ENCODE data around the gene CNIH1. TPM values are rescaled to one million over a fixed set of nuclear protein-coding genes. Genes with fewer than 3 reads are reported as not detected.
"Not testable (repeated sequence)": the region's sequence is repeated elsewhere in the genome, so short reads cannot be mapped to it uniquely, and the experiment has no call there.

The CNIH1 gene
- total RNA-seq, 4 donors from 2014 or later, result 73.4 to 176 (median 136) TPM

DNA sequence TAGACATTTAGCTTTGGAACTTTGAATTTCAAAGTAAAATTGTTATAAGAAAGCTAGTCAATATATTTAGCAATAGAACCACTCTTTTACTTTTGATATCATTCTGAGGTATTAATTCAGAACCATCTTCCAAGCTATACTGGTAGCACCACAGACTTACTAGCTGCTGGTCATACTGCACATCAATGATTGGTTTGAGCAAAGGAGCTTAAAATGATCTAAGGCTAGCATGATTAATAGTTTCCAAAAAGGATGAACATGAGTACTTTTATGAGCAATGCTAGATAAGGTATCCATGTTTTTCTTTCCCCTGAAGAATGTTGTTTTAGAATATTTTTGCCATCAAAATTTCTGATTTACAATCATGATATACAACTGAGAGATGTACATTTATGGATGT is 17.2 kb downstream of the CNIH1 start:
- H3K27ac ChIP-seq, result no peak overlapping the region
- intact Hi-C loops (cut with DNase I; ENCODE audit: low total_unique reads) (no loop called here), in situ Hi-C loops (cut with MboI; ENCODE audit: low sequenced_read_pairs in 4 of 4) (no loop called here)
- no peak overlapping the region for H3K4me3 ChIP-seq
- ATAC-seq, result no peak
- DNase-seq, result no peak
- TF ChIP-seq POLR2A (IDR thresholded peaks at IDR 0.05), result no peak
- TF ChIP-seq, protein P1, sequence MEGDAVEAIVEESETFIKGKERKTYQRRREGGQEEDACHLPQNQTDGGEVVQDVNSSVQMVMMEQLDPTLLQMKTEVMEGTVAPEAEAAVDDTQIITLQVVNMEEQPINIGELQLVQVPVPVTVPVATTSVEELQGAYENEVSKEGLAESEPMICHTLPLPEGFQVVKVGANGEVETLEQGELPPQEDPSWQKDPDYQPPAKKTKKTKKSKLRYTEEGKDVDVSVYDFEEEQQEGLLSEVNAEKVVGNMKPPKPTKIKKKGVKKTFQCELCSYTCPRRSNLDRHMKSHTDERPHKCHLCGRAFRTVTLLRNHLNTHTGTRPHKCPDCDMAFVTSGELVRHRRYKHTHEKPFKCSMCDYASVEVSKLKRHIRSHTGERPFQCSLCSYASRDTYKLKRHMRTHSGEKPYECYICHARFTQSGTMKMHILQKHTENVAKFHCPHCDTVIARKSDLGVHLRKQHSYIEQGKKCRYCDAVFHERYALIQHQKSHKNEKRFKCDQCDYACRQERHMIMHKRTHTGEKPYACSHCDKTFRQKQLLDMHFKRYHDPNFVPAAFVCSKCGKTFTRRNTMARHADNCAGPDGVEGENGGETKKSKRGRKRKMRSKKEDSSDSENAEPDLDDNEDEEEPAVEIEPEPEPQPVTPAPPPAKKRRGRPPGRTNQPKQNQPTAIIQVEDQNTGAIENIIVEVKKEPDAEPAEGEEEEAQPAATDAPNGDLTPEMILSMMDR (IDR thresholded peaks at IDR 0.05 in 4 of 5, conservative IDR thresholded peaks at IDR 0.05 in 1 of 5), result no peak
- H3K9me3 ChIP-seq, result no peaks in the 10 kb centered on the region
- H3K36me3 ChIP-seq, result peaks cover 0 to 7% of the 10 kb centered on the region in 2 donors
- H3K27me3 ChIP-seq, result no peaks in the 10 kb centered on the region
- H3K4me1 ChIP-seq, result peaks cover 3 to 9% of the 10 kb centered on the region in 2 donors

DNA sequence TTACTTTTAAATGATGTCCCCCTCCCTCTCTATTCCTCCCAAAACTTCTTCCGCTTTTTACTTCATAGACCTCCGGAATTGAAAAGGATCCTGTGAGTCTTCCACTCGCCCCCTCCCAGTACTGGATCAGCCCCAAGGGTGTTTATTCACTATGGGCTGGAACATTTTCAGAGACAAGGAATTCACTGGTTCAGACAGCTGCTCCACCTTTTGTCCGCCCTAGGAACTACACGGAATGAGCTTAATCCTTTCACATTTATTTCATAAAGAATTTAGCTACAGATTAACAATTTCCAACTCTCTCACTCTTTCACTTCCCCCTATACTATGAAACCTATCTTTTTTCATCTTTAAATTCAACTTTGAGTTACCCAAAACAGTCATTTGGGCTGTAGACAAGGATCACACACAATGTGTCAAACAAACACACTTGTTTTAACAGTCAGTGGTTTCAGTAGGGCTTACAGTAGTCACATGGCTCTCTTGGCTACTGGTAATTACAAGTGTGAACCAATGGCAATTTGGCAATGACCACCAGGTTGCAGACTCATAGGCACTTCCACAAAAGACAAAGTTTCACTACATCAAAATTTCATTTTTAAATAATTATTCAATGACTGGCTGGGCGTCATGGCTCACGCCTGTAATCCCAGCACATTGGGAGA is 20.6 kb downstream of the CNIH1 start:
- DNase-seq, result no peak
- Histone ChIP-seq H3K4me1 (no peaks in the 10 kb centered on the region), H3K4me3 (no peak overlapping the region), H3K36me3 (no peaks in the 10 kb centered on the region), H3K27ac (no peak overlapping the region), H3K9me3 (no peaks in the 10 kb centered on the region), H3K27me3 (no peaks in the 10 kb centered on the region)
- ATAC-seq, result no peak
- in situ Hi-C loops (cut with MboI; ENCODE audit: low sequenced_read_pairs in 4 of 4), result no loop called here
- TF ChIP-seq, protein P1 (IDR thresholded peaks at IDR 0.05 in 4 of 5, conservative IDR thresholded peaks at IDR 0.05 in 1 of 5), result peak in 1 of 5 experiments; percentile 24
- no peak for TF ChIP-seq POLR2A (IDR thresholded peaks at IDR 0.05)
- intact Hi-C loops (cut with DNase I; ENCODE audit: low total_unique reads), result no loop called here

DNA sequence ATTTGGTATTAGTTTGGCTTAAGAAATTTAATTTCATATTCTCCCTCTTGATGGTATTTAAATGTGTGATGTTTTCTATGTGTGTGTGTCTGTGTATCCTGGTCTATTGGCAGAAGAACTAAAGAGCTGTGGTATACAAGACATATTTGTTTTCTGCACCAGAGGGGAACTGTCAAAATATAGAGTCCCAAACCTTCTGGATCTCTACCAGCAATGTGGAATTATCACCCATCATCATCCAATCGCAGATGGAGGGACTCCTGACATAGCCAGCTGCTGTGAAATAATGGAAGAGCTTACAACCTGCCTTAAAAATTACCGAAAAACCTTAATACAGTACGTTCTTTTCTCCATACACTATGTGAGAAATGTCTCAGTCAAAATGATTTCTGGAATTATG is 29.8 kb downstream of the CNIH1 start:
- TF ChIP-seq POLR2A (IDR thresholded peaks at IDR 0.05), result no peak
- TF ChIP-seq, protein P1 (IDR thresholded peaks at IDR 0.05 in 4 of 5, conservative IDR thresholded peaks at IDR 0.05 in 1 of 5), result no peak
- intact Hi-C loops (cut with DNase I; ENCODE audit: low total_unique reads) (no loop called here), in situ Hi-C loops (cut with MboI; ENCODE audit: low sequenced_read_pairs in 4 of 4) (no loop called here)
- Histone ChIP-seq H3K4me3 (no peak overlapping the region), H3K27me3 (no peaks in the 10 kb centered on the region), H3K9me3 (no peaks in the 10 kb centered on the region), H3K27ac (no peak overlapping the region), H3K4me1 (no peaks in the 10 kb centered on the region), H3K36me3 (no peaks in the 10 kb centered on the region)
- no peak for DNase-seq
- no peak for ATAC-seq

DNA sequence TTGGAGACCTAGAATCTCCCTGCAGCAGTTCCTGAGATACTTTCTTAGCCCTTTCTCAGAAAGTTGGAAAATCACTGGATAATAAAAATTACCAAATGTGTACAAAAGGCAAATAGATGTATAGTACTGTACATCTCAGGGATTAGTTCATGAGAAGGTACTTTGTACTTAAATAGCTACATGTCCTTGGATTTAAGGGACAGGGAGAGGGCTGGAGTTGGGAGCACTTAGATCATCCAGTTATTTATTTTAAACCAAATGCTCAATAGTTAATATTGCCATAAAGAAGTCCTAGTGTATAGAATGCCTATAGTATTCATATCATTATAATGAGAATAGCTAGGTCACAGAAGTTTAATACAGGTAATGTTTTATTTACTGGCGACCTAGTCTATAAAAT is 31.0 kb downstream of the CNIH1 start:
- Histone ChIP-seq H3K36me3 (no peaks in the 10 kb centered on the region), H3K4me3 (no peak overlapping the region), H3K27me3 (no peaks in the 10 kb centered on the region), H3K4me1 (no peaks in the 10 kb centered on the region), H3K9me3 (no peaks in the 10 kb centered on the region), H3K27ac (no peak overlapping the region)
- in situ Hi-C loops (cut with MboI; ENCODE audit: low sequenced_read_pairs in 4 of 4), result no loop called here
- TF ChIP-seq POLR2A (IDR thresholded peaks at IDR 0.05), result no peak
- TF ChIP-seq, protein P1 (IDR thresholded peaks at IDR 0.05 in 4 of 5, conservative IDR thresholded peaks at IDR 0.05 in 1 of 5), result no peak
- no peak for ATAC-seq
- no peak for DNase-seq
- intact Hi-C loops (cut with DNase I; ENCODE audit: low total_unique reads), result no loop called here

DNA sequence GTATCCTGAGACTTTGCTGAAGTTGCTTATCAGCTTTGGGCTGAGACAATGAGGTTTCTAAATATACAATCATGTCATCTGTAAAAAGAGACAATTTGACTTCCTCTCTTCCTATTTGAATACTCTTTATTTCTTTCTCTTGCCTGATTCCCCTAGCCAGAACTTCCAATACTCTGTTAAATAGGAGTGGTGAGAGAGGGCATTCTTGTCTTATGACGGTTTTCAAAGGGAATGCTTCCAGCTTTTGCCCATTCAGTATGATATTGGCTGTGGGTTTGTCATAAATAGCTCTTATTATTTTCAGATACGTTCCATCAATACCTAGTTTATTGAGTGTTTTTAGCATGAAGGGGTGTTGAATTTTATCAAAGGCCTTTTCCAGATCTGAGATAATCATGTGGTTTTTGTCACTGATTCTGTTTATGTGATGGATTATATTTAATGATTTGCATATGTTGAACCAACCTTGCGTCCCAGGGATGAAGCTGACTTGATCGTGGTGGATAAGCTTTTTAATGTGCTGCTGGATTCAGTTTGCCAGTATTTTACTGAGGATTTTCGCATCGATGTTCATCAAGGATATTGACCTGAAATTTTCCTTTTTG is 37.7 kb downstream of the CNIH1 start:
- H3K9me3 ChIP-seq; H3K36me3 ChIP-seq; H3K4me3 ChIP-seq; DNase-seq; H3K27ac ChIP-seq; in situ Hi-C loops (cut with MboI; ENCODE audit: low sequenced_read_pairs in 4 of 4); ATAC-seq; intact Hi-C loops (cut with DNase I; ENCODE audit: low total_unique reads); H3K4me1 ChIP-seq; H3K27me3 ChIP-seq: not testable (repeated sequence)
